IPS DF 6.9 (cell line): ENCODE results near the gene ECI1.
"Not testable (repeated sequence)": the region's sequence is repeated elsewhere in the genome, so short reads cannot be mapped to it uniquely, and the experiment has no call there.

Experiments used
- DNase-seq: peaks from one replicate; pipeline ENCODE4 v3.0.0-alpha.2; 2013; ENCODE audit warnings: low read depth, low spot score
- H3K27ac ChIP-seq: one replicate; pipeline ENCODE4 v1.5.1; 2013; ENCODE audit warnings: low read length, control low read depth
- H3K27me3 ChIP-seq: 2 replicates; pipeline ENCODE4 v1.6.1; 2013; ENCODE audit warnings: mild to moderate bottlenecking, low read length; ENCODE audit not compliant: control insufficient read depth, insufficient read depth
- H3K36me3 ChIP-seq: 2 replicates; pipeline ENCODE4 v1.6.1; 2013; ENCODE audit warnings: low read length; ENCODE audit not compliant: control insufficient read depth, insufficient read depth
- H3K4me1 ChIP-seq: 2 replicates; pipeline ENCODE4 v1.6.1; 2013; ENCODE audit warnings: low read length; ENCODE audit not compliant: control insufficient read depth, insufficient read depth
- H3K4me3 ChIP-seq: 2 replicates; pipeline ENCODE4 v1.5.1; 2013; ENCODE audit warnings: mild to moderate bottlenecking, low read length
- H3K9me3 ChIP-seq: 2 replicates; pipeline ENCODE4 v1.6.1; 2013; ENCODE audit warnings: low read length, inconsistent platforms; ENCODE audit not compliant: control insufficient read depth, insufficient read depth
- WGBS: extraction: QIAGEN DNeasy Blood & Tissue Kit; methylation state at CpG from one replicate; pipeline ENCODE4 v1.1.7; 2013; ENCODE audit warnings: mixed read lengths, missing lambda C conversion rate; ENCODE audit not compliant: insufficient read length, insufficient coverage; 5-methylcytosine and 5-hydroxymethylcytosine counted together

ECI1 gene

GRCh38 chr16:2270588-2271470 lies 19.4 kb upstream of the ECI1 start:
- Histone ChIP-seq H3K4me3 (no peak overlapping the region), H3K27ac (no peak overlapping the region), H3K36me3 (no peaks in the 10 kb centered on the region; the same call in 1 of the 2 replicates), H3K9me3 (no peaks in the 10 kb centered on the region), H3K27me3 (no peaks in the 10 kb centered on the region), H3K4me1 (no peaks in the 10 kb centered on the region)
- WGBS = no CpG with 5 or more reads among the region's 15 CpGs
- DNase-seq = no peak

- no peaks in the 10 kb centered on the region for H3K9me3 ChIP-seq
- H3K36me3 ChIP-seq = no peaks in the 10 kb centered on the region; the same call in 1 of the 2 replicates
- H3K27me3 ChIP-seq = no peaks in the 10 kb centered on the region
- WGBS = no CpG with 5 or more reads among the region's 9 CpGs
- H3K4me3 ChIP-seq = no peak overlapping the region
- no peaks in the 10 kb centered on the region for H3K4me1 ChIP-seq
- no peak overlapping the region for H3K27ac ChIP-seq
- no peak for DNase-seq
Measured at GRCh38 chr16:2270070-2270462, 18.7 kb upstream of the ECI1 start.

- Histone ChIP-seq H3K4me1 (no peaks in the 10 kb centered on the region), H3K4me3 (peak within 1 kb of the TSS; percentile 53), H3K36me3 (peaks cover 9% of the 10 kb centered on the region), H3K27me3 (no peaks in the 10 kb centered on the region), H3K9me3 (no peaks in the 10 kb centered on the region), H3K27ac (no peak within 1 kb of the TSS)
- WGBS = no CpG with 5 or more reads among the region's 88 CpGs
- DNase-seq = peak; percentile 85
Measured at GRCh38 chr16:2267913-2268666, 16.7 kb upstream of the ECI1 start, which contains the start of gene RNPS1. RNPS1 (minus strand) TSS chr16:2268126; CDS start chr16:2264643, 3,483 bp downstream.

- WGBS = no CpG with 5 or more reads among the region's 54 CpGs
- peaks cover 15% of the 10 kb centered on the region for H3K36me3 ChIP-seq
- not testable (repeated sequence) for H3K27me3 ChIP-seq, H3K9me3 ChIP-seq, H3K27ac ChIP-seq, DNase-seq, H3K4me1 ChIP-seq
- peak overlapping the region; percentile 53 for H3K4me3 ChIP-seq
Measured at GRCh38 chr16:2267505-2267912, 16.1 kb upstream of the ECI1 start.

- peaks cover 21% of the 10 kb centered on the region for H3K36me3 ChIP-seq
- not testable (repeated sequence) for H3K27me3 ChIP-seq, DNase-seq, H3K27ac ChIP-seq, H3K4me1 ChIP-seq, H3K9me3 ChIP-seq
- no CpG with 5 or more reads among the region's 12 CpGs for WGBS
- H3K4me3 ChIP-seq = peak overlapping the region; percentile 53; the same call in 1 of the 2 replicates
Measured at GRCh38 chr16:2266887-2267286, 15.5 kb upstream of the ECI1 start.

- not testable (repeated sequence) for H3K27me3 ChIP-seq, H3K9me3 ChIP-seq, H3K27ac ChIP-seq, DNase-seq, H3K4me1 ChIP-seq, H3K4me3 ChIP-seq
- H3K36me3 ChIP-seq = peaks cover 26% of the 10 kb centered on the region
- WGBS = no CpG with 5 or more reads among the region's 14 CpGs
Measured at GRCh38 chr16:2263026-2263425, 11.6 kb upstream of the ECI1 start.

GRCh38 chr16:2260250-2260649 lies 8.9 kb upstream of the ECI1 start:
- H3K36me3 ChIP-seq = peaks cover 49% of the 10 kb centered on the region
- WGBS = no CpG with 5 or more reads among the region's 8 CpGs

GRCh38 chr16:2258530-2258929 lies 7.1 kb upstream of the ECI1 start:
- not testable (repeated sequence) for H3K4me1 ChIP-seq, H3K9me3 ChIP-seq, H3K27me3 ChIP-seq, H3K27ac ChIP-seq, H3K4me3 ChIP-seq, DNase-seq
- WGBS = no CpG with 5 or more reads among the region's 7 CpGs
- H3K36me3 ChIP-seq = peaks cover 49% of the 10 kb centered on the region

More at GRCh38 chr16:2260250-2260649, 8.9 kb upstream of the ECI1 start:
- Histone ChIP-seq H3K27ac (no peak overlapping the region), H3K27me3 (no peaks in the 10 kb centered on the region), H3K4me1 (no peaks in the 10 kb centered on the region), H3K4me3 (no peak overlapping the region), H3K9me3 (no peaks in the 10 kb centered on the region)
- no peak for DNase-seq

- peaks cover 45% of the 10 kb centered on the region for H3K36me3 ChIP-seq
- H3K9me3 ChIP-seq = no peaks in the 10 kb centered on the region
- no peak overlapping the region for H3K4me3 ChIP-seq
- H3K27ac ChIP-seq = no peak overlapping the region
- no peak for DNase-seq
- no peaks in the 10 kb centered on the region for H3K4me1 ChIP-seq
- H3K27me3 ChIP-seq = no peaks in the 10 kb centered on the region
- WGBS = no CpG with 5 or more reads among the region's 6 CpGs
Measured at GRCh38 chr16:2257726-2258125, 6.3 kb upstream of the ECI1 start.

- H3K27ac ChIP-seq = no peak overlapping the region
- no CpG with 5 or more reads among the region's 12 CpGs for WGBS
- DNase-seq = no peak
- peaks cover 36% of the 10 kb centered on the region for H3K36me3 ChIP-seq
- H3K27me3 ChIP-seq = no peaks in the 10 kb centered on the region
- H3K4me1 ChIP-seq = no peaks in the 10 kb centered on the region
- H3K9me3 ChIP-seq = no peaks in the 10 kb centered on the region
- no peak overlapping the region for H3K4me3 ChIP-seq
Measured at GRCh38 chr16:2256531-2257140, 5.2 kb upstream of the ECI1 start.
